Activated CD8-positive, alpha-beta memory T cell treated with anti-CD3 and anti-CD28 coated beads, Interleukin-2, amount 50 U/mL, for 4 hours (primary cell): ENCODE measurements around the gene ASB2.

Experiments
- DNase-seq: peaks from one replicate; pipeline ENCODE4 v3.0.0-alpha.2; 2020

Gene ASB2

DNA sequence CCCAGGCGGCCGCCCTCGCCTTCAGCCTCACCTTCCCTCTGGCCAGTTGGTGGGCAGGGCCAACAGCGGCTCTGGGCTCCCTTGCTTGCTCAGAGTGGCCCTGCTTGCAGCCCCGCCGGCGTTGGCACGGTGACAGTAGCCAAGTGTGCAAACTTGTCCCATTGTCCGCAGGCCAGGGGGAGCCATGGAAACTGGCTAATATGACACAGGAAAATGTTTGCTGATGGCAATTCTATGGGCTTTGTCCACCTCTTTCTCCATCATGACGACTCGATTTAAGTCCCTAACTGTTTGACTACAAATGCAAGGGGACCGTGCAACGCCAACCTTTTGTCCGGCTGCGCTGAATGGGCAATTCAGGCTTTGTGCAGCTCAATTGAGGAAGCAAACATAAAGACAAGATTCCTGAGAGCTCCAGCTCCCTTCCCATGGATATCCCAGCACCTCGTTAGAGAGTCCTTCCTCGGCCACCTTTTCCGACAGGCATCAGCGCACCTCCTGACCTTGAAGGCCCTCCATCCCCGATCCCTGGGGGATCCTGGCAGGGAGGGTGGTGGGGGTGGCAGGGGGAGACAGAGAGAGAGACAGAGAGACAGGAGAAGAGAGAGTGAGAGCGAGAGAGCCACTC, 50.0 kb downstream of the ASB2 start:
- DNase-seq = no peak

DNA sequence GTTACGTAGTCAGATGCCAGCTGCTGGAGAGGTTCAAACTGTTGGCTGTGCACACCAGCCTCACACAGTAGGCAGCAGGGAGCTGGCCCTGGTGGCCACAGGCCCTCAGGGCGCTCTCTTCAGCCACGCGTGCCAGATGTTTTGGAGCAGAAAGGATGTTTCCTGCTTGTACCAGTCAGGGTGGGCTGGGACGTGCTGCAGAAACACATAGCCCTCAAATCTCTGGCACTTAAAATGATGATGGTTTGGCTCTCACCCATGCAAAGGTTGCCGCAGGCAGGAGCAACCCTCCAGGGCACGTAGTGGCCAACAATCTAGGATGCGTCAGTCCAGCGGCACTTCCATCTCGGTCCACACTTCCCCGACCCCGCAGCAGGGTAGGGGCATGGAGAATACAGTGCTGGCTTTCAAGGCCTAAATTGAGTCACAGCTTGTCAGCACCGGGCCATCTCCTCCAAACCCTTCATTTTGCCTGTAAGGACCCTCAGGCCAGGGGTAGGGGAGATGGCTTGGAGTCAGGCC, 50.9 kb downstream of the ASB2 start:
- no peak for DNase-seq

DNA sequence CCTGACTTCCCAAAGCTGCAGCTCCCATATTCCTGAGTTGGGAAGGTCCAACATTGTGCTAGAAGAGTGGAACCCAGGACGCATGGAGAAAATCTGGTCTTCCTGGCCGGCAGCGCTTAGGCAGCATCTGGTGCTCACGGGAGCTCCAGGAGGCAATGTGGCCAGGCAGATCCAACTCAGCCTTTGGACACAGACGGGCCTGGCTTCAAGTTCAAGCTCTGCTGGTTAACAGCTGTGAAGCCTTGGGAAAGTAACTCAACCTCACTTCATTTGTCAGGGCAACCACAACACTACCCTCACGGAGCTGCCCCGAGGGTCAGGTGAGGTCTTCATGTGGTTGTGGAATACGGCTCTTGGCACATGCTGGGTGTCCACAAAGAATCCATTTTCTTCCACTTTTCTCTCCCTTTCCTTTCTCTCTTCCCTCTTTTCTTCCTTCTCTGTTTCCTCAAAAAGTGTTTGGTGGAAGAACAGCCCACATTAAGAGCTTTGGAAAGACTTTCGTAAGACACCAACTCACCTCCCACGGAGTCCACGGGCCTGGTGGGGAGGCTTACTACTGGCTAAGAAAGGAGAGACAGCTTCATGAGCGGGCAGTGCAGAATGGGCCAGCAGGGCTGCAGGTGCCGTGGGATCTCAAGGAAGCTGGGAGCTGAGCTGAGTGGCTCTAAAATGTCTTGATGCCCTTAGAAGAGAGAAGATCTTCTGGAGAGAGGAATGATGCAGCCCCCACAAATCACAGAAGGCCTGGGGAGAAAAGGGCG, 51.6 kb downstream of the ASB2 start:
- DNase-seq = no peak

DNA sequence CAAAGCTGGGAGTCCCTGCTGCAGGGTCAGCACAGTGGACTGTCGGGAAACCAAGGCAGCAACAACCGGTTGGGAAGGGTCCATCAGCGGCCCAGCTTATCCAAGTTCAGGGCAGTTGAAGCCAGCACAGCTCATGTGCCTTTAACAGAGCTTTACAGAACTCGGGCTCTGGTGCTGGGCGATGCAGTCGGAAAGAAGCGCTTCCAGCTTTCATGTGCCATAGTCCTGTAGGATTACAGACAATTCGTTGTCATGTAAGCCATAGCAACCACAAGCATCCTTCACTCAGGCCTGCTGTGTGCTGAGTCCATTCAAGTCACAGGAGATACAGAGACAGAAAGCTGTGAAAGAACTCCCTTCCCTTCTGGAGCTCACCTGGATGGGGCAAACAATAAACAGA, 52.7 kb downstream of the ASB2 start:
- no peak for DNase-seq

DNA sequence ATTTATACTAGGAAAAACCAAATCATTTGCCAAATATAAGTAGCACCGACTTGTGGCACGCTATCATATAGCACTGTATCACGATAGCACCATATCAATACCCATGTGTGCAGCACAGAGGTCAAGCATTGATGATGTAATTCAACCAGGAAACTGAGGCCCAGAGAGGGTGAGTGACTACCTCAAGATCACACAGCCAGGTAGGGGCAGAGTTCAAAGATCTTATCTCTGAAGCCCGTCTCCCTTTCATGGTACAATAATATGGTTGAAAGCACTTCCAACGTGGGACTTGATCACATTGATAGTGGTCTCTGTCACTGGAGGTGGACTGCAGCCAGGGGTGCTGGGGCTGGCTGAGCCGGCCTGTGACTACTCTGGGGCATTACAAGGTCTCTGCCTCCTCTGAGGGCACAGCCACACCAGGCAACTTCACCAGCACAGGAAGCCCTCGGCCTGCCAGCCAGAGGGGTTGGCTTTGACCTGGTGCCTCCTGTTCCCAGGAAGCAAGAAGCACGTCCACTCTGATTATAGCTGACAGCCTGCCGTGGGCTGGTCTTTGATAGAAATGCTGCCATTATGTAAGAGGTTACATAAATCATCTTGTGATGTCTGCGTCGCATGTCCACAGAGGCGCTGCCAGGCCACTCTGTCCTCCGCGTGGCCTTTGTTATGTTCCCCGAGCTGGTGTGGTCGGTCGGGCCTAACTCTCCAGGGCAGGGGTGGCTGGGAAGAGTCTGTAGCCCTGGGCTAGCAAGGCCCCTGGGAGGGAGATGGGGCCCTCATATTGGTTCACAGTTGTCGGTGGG, 55.2 kb downstream of the ASB2 start:
- no peak for DNase-seq

DNA sequence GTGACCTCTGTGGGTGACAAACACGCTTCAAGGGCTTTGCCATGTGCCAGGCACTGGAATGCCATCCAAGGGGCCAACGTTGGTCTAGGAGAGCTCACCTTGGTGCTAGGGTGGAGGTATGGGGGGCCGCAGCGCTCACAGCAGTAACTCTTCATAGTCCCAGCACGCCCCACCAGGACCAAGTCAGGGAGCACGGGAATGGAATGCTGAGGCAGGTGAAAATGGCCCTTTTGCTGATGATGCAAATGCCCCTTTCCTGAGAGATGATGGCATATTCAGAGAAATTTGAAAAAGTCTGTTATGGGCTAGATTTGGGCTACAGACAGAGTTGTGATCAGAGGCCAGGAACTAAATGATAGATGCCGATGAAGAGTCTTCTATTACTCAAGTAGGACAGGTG, 59.2 kb downstream of the ASB2 start:
- no peak for DNase-seq

DNA sequence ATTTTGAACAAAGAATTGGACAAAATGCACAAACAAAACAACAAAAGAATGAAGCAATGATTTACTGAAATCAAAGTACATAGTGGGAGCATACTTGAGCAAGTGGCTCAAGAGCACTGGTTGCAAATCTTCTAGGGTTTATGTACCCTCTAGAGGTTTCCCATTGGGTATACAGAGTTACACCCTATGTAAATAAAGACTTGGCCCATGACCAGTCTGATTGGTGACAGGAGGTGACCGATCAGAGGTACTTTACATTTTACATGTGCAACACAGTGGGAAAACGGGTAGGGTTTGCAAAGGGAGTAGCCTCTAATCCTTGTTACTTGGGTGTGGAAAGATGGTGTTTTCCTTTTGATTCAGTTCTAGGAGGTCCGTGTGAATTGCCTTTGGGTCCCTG, 59.9 kb downstream of the ASB2 start:
- DNase-seq = no peak

DNA sequence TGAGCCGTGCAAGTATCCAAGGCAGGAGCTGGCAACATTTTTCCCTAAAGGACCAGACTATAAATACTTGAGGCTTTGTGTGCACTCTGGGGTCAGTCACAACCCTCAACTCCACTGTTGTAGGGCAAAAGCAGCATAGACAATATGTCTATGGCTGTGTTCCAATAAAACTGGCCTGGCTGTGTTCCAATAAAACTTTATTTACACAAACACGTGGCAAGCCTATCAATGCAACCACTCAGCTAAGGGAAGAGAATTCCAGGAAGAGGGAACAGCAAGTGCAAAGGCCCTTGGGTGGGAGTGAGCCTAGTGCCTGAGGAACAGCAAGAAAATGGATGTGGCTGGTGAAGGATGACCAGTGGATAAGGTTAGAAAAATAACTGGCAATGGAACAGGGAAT, 60.6 kb downstream of the ASB2 start:
- DNase-seq = no peak

DNA sequence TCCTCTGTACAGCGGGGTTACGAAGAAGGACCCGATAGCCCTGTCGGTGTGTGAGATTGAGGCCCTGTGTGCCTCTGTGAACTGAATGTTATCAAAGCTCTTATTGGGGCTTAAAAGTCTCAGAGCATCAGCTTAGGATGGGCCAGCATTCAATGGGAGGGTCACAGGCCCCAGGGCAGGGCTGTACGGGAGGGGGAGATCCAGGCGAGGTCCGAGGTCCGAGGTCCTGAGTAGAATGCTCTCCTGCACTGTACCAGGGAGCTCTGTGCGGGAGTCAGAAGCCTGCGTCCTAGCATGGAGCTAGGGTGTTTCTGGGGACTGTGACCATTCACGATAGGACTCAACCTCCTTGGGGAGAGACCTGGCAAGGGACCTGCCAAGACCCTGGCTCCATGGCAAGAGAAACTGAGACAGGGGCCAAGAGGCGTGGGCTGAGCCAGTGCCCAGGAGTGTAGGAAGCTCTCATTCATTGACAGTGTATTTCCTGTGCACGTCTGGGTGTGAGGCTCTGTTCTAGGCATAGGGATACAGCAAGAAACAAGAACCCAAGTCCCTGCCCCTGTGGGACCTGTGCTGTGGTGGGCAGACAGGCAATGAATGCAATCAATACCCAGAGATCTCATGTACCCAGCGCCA, 61.2 kb downstream of the ASB2 start:
- no peak for DNase-seq

DNA sequence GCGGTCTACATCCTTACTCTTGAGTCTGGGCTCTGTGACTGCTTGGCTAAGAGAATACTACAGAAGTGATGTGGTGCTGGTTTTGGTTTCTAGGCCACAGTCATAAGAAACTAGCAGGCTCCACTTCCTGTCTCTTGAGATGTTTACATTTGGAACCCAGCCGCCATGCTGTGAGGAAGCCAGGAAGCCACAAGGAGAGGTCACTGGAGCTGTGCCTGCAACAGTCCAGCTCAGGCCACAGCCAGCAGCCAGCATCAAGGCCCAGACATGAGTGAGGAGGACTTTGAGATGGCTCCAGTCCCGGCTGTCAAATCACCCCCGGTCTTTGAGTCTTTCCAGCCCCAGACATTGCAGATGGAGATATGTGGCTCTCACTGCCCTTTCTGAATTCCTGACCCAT, 62.1 kb downstream of the ASB2 start:
- no peak for DNase-seq

DNA sequence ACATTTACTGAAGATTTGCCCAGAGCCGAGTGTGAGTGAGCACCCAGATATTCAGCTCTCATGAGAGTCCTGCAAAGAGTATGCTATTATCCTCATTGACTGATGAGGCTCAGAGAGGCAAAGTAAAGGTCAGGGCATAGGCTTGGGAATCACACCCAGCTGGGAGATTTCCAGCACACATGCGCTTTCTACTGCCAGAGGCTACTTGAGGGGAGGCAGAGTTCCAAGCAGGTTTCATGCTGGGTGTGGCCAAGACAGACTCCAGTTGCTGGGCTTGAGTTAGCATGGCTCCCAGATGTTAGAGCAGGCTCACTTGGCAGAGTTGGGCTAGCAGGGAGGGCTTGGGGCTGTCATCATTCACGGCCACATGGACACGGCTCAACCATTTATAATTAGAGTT, 63.6 kb downstream of the ASB2 start:
- no peak for DNase-seq

DNA sequence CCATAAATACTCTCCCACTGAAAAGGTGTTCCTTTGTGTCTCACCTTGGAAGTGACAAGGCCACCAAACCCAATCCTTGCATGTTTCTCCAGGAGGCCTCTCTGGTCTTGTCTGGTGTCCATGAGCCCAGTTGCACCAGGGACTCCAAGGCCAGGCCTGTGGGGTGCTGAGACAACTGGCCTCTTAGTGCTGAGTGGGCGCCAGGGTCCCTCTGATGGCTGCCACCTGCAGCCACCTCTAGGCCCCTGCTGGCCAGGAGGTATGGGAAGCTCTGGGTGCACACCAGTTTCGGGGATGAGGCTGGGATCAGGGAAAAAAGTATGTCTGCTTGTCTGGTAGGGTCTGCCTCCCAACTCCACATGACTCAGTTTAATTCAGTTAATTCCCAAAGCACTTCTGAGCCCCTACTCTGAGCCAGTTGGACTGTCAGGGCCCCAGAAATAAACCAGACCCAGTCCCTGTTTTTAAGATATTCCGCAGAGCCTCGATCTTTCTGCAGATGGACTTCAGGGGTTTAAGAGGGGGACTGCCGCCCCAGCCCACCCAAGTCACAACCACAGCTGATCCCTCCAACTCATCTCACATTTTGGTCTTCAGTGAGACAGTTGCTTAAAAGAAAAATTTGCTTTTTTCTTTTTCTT, 64.3 kb downstream of the ASB2 start:
- DNase-seq = no peak

DNA sequence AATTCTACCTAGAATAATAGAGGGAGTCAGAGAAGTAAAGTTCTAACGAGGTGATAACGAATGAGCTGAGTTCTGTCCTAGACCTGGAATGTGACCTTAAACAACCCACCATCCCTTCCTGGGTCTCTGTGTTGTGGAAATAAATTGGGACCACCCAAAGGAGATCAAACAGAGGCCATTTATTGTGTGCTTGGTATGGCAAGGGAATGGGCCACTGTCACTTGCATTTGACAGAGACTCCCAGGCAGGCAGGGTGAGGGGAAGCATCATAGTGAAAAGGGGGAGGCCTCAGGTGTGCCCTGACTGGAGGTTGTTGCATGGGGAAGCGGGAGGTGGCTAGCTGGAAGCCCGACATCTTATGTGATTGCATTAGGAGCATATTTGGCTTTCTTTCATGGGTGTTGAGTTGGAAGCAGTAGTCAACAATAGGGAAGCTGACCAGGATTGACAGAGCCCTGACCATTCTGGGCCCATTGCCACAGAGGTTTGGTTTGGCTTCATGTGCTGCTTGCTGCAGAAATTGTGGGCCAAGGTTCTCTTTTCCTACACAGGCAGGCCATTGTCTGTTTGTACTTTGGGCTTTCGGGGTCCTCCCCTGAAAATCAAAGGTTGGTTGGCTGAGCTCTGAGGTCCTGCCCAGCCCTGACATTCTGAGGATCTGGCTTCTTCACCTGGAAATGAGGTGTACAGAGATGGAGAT, 66.8 kb downstream of the ASB2 start:
- no peak for DNase-seq

DNA sequence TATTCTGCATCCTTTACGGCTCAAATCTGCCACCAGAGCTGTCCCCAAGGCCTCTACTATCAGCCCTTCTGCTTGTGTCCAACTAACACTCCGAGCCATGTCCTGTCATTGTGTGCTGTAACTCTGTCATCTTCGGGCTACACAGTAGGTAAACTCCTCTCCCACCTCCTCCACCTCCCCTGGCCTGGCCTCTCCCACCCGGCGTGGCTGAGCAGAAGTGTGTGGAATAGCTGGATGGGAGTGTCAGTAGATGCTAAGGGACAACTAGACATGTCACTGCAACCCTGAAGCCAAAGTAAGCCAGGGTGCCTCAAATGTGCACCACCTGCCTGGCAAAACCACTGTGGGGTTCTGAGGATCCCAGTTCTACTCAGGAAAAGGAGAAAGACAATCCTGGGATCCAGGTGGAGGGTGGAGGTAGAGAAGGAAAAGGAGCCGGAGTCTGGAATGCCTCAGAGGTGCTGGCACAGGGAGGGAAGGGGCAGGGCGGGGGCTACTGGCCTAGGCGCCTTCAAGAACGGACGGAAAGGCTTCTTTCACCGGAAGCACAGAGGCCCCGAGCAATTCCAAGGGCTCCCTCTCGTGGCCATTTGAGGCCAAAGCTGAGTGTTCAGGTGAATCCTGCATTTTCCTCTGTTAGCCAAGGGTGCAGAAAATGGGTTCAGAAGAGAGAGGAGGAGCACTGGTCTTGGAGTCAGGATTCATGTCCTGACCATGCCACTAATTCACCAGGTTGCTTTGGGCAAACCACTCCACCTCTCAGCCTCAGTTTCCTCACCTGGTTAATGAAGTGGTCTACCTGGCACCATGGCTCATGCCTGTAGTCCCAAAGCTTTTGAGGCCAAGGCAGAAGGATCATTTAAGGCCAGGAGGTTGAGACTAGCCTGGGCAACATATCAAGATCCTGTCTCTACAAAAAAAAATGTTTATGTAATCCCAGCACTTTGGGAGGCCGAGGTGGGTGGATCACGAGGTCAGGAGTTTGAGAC, 69.7 kb downstream of the ASB2 start:
- DNase-seq = peak; percentile 44

DNA sequence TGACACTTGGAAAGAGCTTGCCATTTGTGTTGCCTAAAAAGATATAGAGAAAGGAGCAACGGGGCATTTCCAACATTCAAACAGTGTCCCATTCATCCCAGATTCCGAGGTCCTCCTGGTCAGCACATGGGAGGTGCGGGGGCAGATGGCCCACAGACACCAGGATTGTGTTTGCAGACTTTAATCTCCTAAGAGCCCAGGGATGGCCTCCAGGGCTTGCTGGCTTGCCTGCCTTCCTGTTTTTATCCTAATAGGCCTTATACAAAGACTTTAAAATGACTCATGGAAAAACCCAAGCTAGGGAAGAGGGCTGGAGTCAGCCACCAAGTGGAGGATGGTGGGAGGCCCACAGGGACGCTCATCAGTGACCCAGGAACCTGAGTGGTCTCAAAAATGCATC, 70.7 kb downstream of the ASB2 start:
- DNase-seq = no peak

DNA sequence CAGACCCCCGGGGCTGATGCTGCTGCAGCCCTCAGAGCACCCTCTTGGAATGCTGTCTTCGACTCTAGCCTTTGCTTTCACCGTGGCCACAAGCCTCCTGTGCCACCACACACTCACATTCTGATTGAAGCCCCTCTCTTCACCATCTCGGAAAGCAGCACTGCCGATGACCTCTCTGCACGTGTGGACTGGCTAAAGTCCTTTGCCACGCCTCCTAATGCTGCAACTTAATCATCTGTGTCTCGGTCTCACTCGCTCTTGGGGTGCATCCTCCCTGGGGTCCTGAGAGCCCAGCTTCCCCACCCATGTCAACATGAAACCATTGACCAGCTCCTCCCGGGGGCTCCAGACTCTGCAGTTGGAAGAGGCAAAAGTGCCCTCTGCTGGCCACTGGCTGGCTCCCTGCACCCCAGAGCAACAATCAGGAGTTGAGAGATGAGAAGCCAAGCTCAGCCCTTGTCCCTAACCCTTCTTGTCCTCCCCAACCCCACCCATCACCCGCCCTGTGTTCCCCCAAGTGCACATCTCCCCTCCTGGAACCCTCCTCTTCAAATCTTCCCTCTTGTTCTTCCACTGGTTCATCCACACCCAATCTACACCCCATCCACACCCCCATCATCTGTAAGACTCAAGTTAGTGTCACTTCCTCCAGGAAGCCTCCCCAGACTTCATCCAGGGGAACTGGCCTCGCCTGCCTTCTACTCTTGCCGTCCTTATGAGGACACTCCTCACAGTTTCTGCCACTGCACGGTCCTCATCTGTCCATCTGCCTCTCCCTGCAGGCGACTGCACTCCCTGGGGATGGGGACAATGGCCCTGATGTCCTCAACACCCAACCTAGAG, 72.8 kb downstream of the ASB2 start:
- DNase-seq = no peak

DNA sequence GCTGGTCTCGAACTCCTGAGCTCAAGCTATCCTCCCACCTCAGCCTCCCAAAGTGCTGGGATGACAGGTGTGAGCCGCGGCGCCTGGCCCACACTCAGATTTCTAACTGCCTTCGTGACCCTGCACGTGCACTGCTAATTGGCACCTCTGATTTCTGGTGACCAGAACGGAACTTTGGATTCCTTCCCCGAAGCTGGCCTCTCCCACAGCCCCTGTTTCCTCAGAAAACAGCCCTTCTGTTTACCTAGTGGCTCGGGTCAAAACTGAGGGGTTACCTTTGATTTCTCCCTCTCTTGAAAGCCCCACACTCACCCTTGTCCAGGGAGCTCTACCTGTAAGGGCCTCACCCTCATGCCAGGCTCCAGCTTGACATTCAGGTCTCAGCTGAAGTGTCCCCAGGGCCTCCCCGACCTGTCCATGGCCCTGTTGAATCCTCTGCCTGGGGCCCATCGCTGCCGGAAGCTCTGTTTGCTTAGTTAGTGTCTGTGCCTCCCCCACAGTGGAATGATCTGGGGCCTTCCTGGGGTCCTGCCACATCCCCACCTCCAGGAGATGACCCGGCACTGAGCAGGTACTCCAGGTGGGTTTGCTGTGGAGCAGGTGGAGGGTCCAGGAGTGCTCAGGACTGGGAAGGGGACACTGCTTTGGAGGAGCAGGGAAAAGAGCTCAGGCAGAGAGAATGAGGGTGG, 73.6 kb downstream of the ASB2 start:
- DNase-seq = no peak

DNA sequence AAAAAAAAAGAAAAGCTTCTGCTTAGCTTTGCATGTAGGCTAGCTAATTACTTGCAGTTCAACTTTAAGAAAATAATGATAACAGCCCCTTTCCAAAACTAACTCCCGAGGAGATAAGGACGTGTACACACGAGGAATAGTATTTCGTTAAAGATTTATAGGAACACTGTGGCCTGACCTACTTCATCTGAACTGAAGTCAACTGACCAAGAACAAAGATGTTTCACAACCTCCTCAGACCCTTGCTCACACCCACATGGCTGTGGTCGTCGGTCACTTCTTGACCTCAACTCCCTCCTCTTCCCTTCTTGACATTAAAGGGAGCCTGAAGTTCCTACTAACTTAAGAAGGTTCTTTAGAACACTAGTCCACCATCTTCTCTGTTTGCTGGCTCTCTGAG, 74.6 kb downstream of the ASB2 start:
- DNase-seq = no peak

DNA sequence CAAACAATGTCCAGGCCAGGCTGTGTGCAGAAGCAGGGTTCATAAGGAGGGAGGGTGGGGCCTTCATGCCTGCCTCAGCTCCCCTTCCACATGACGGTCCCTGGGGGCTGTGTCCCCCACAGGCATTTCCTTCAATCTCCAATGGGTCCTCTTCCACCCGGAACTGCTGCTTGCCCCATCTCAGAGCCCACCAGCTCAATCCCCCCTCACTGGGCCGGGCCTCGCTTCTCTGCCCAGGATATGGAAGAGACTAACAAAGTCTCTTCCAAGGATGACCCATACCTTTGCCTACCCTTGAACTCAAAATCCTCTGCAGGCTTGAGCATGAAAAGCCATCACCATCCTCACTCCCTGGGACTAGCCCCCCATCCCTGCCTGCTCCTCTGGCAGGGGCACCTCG, 77.6 kb downstream of the ASB2 start:
- DNase-seq = no peak
